HFF-Myc (cell line): ENCODE data around the gene SNX19.
"Not testable (repeated sequence)": the region's sequence is repeated elsewhere in the genome, so short reads cannot be mapped to it uniquely, and the experiment has no call there.

Source experiments
- DNase-seq: peaks from one replicate; pipeline ENCODE4 v3.0.0-alpha.2; 2011; ENCODE audit warnings: low read depth; ENCODE audit errors: extremely low read depth
- H3K4me3 ChIP-seq: replicated peaks from 2 replicates; pipeline ENCODE4 v1.5.1; 2011; ENCODE audit warnings: low read depth, mild to moderate bottlenecking, control low read depth, low read length
- CTCF ChIP-seq: IDR thresholded peaks from 2 replicates; pipeline ENCODE4 v1.5.1; 2012; ENCODE audit warnings: mild to moderate bottlenecking, low read depth, low read length, control low read depth; ENCODE audit errors: missing control alignments

SNX19 gene

GRCh38 chr11:130940706-130941105, 24.4 kb upstream of the SNX19 start:
- no peak overlapping the region for H3K4me3 ChIP-seq
- TF ChIP-seq CTCF = no peak
- DNase-seq = peak; percentile 30

DNA sequence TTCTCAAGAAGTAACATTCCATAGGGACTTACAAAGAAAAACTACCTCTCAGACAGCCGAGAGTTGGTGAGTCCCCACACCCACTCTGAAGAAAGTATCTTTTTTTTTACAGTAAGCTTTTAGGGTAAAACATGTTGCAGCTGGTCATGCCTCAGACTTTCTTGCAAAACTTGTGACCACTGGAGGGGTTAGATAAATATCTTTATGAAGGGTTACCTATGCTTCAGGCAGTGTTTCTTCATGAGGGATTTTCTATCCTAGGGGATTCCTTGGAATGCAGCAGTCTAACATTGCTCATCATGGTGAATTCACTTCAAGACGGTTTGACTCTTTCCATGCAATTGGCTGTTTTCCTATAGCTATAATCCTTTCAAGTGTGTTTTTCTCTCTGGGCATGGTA, 20.8 kb upstream of the SNX19 start:
- no peak overlapping the region for H3K4me3 ChIP-seq
- no peak for TF ChIP-seq CTCF
- no peak for DNase-seq

GRCh38 chr11:130932086-130932712, 15.9 kb upstream of the SNX19 start:
- no peak for DNase-seq
- no peak for TF ChIP-seq CTCF
- no peak overlapping the region for H3K4me3 ChIP-seq

GRCh38 chr11:130924750-130925149, 8.5 kb upstream of the SNX19 start:
- H3K4me3 ChIP-seq = no peak overlapping the region
- DNase-seq = no peak
- no peak for TF ChIP-seq CTCF

DNA sequence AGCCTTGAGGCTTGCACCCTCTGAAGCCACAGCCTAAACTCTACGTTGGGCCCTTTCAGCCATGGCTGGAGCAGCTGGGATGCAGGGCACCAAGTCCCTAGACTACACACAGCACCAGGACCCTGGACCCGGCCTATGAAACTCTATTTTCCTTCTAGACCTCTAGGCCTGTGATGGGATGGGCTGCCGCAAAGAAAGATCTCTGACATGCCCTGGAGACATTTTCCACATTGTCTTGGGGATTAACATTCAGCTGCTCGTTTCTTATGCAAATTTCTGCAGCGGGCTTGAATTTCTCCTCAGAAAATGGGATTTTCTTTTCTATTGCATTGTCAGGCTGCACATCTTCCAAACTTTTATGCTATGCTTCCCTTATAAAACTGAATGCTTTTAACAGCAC, 4.3 kb upstream of the SNX19 start:
- H3K4me3 ChIP-seq, DNase-seq: not testable (repeated sequence)

- DNase-seq = no peak
- no peak overlapping the region for H3K4me3 ChIP-seq
- TF ChIP-seq CTCF = no peak
Measured at GRCh38 chr11:130918081-130918480, 1.8 kb upstream of the SNX19 start.

DNA sequence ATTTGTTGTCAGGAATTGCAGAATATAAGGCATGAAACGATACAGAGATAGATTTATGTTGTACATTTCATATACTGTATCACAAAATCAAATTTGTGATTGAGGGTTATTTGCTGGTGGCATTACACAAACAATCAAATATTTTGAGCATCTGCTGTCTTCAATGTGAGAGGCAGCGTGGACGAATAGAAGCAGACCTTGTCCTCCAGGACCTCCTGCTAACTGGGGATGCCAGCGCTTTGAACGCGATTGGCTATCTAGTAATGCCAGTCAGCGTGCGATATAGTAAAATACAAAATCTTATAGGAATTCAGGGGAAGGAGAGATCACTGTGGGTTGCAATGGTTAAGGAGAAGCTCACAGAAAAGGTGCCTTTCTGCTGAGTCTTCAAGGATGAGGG, 631 bp upstream of the SNX19 start:
- H3K4me3 ChIP-seq = peak overlapping the region; percentile 76
- DNase-seq = no peak
- TF ChIP-seq CTCF = no peak
